IMR-90 (cell line): ENCODE measurements around the gene SKA3. TPM values are rescaled to one million over a fixed set of nuclear protein-coding genes. Genes with fewer than 3 reads are reported as not detected.

Experiments
- ATAC-seq: fragments of 200-7000 bp; cut with Tn5 transposase; 2 replicates; pipeline ENCODE4 v1.9.1; 2020; ENCODE audit warnings: low read depth, mild to moderate bottlenecking, moderate library complexity
- BruUV-seq: library from RNA; stranded (reverse); fragments of 400-500 nt; replicated peaks from 2 replicates; lab custom pipeline; 2021; lab: Mats Ljungman, UMichigan
- CTCF ChIA-PET: fragments of 300-600 bp; formaldehyde crosslinking; extraction: SDS; loops from one replicate; lab custom pipeline; 2021; ENCODE audit warnings: antibody characterized with exemption; lab: Yijun Ruan, JAX
- POLR2A ChIA-PET: fragments of 300-600 bp; sonication (Branson Sonifier 250); formaldehyde crosslinking; loops from one replicate; lab custom pipeline; 2022; ENCODE audit warnings: antibody characterized with exemption; ENCODE audit not compliant: unreplicated experiment; lab: Charles Lee
- DNase-seq: peaks from one replicate; pipeline ENCODE4 v3.0.0; 2013
- H2AFZ ChIP-seq: replicated peaks from 2 replicates; pipeline ENCODE3; 2013; ENCODE audit warnings: low read length, mild to moderate bottlenecking; ENCODE audit not compliant: poor library complexity
- H2AK5ac ChIP-seq: 2 replicates; pipeline ENCODE4 v1.6.1; 2013; ENCODE audit warnings: low read depth, low read length, inconsistent platforms
- H2AK9ac ChIP-seq: replicated peaks from 2 replicates; pipeline ENCODE3; 2013; ENCODE audit warnings: mild to moderate bottlenecking, low read depth, low read length, moderate library complexity; ENCODE audit not compliant: poor library complexity
- H2BK120ac ChIP-seq: 2 replicates; pipeline ENCODE4 v1.6.1; 2013; ENCODE audit warnings: low read depth, low read length, inconsistent platforms
- H2BK15ac ChIP-seq: 3 replicates; pipeline ENCODE4 v1.6.1; 2013; ENCODE audit warnings: low read depth, low read length, inconsistent platforms
- H2BK20ac ChIP-seq: 2 replicates; pipeline ENCODE4 v1.6.1; 2013; ENCODE audit warnings: low read depth, mild to moderate bottlenecking, inconsistent platforms, low read length, moderate library complexity
- H2BK5ac ChIP-seq: 2 replicates; pipeline ENCODE4 v1.6.1; 2013; ENCODE audit warnings: mild to moderate bottlenecking, low read depth, low read length, inconsistent platforms; ENCODE audit not compliant: poor library complexity, severe bottlenecking
- H3K14ac ChIP-seq: replicated peaks from 2 replicates; pipeline ENCODE4 v1.6.1; 2013; ENCODE audit warnings: low read depth, low read length, inconsistent platforms
- H3K18ac ChIP-seq: 2 replicates; pipeline ENCODE4 v1.6.1; 2013; ENCODE audit warnings: low read depth, low read length, control low read depth
- H3K23ac ChIP-seq: 2 replicates; pipeline ENCODE4 v1.6.1; 2013; ENCODE audit warnings: low read depth, low read length, inconsistent platforms
- H3K27ac ChIP-seq: 2 replicates; pipeline ENCODE4 v1.5.1; 2013; ENCODE audit warnings: mild to moderate bottlenecking, control low read depth, low read length; ENCODE audit not compliant: insufficient read depth
- H3K27me3 ChIP-seq: 2 replicates; pipeline ENCODE4 v1.6.1; 2013; ENCODE audit warnings: low read length; ENCODE audit not compliant: control insufficient read depth, insufficient read depth
- H3K36me3 ChIP-seq: 2 replicates; pipeline ENCODE4 v1.6.1; 2013; ENCODE audit warnings: low read length, mixed read lengths; ENCODE audit not compliant: control insufficient read depth, insufficient read depth
- H3K4ac ChIP-seq: 2 replicates; pipeline ENCODE4 v1.6.1; 2013; ENCODE audit warnings: low read depth, low read length, inconsistent platforms
- H3K4me1 ChIP-seq: 2 replicates; pipeline ENCODE4 v1.6.1; 2013; ENCODE audit warnings: low read length, mixed read lengths; ENCODE audit not compliant: control insufficient read depth, insufficient read depth
- H3K4me2 ChIP-seq: 2 replicates; pipeline ENCODE4 v1.6.1; 2013; ENCODE audit warnings: low read depth, mild to moderate bottlenecking, control low read depth, low read length, moderate library complexity
- H3K4me3 ChIP-seq: 2 replicates; pipeline ENCODE4 v1.5.1; 2013; ENCODE audit warnings: low read depth, mild to moderate bottlenecking, control low read depth, low read length, moderate library complexity; ENCODE audit not compliant: insufficient read depth
- H3K56ac ChIP-seq: 2 replicates; pipeline ENCODE4 v1.6.1; 2013; ENCODE audit warnings: low read length, inconsistent platforms; ENCODE audit not compliant: insufficient read depth; ENCODE audit errors: extremely low read depth
- H3K79me1 ChIP-seq, 2 experiments: 2 replicates each; pipeline ENCODE4 v1.6.1; 2013; ENCODE audit warnings: low read length in 2 of 2, inconsistent platforms in 1 of 2, low read depth in 1 of 2
- H3K9ac ChIP-seq: 2 replicates; pipeline ENCODE4 v1.6.1; 2013; ENCODE audit warnings: low read depth, low read length, control low read depth
- H3K9me1 ChIP-seq: 2 replicates; pipeline ENCODE4 v1.6.1; 2013; ENCODE audit warnings: low read length, inconsistent platforms; ENCODE audit not compliant: insufficient read depth
- H3K9me3 ChIP-seq: 2 replicates; pipeline ENCODE4 v1.6.1; 2013; ENCODE audit warnings: low read length; ENCODE audit not compliant: control insufficient read depth, insufficient read depth
- H4K20me1 ChIP-seq: 2 replicates; pipeline ENCODE4 v1.6.1; 2013; ENCODE audit warnings: low read length, inconsistent platforms; ENCODE audit not compliant: insufficient read depth
- H4K5ac ChIP-seq: 2 replicates; pipeline ENCODE4 v1.6.1; 2013; ENCODE audit warnings: mild to moderate bottlenecking, low read depth, low read length, control low read depth
- H4K8ac ChIP-seq, 2 experiments: 2 replicates each; pipeline ENCODE4 v1.6.1; 2013; ENCODE audit warnings: low read depth in 2 of 2, low read length in 2 of 2, control low read depth in 1 of 2, inconsistent platforms in 1 of 2
- H4K91ac ChIP-seq: 2 replicates; pipeline ENCODE4 v1.6.1; 2013; ENCODE audit warnings: low read depth, low read length, inconsistent platforms; ENCODE audit not compliant: insufficient read depth
- POLR2A ChIP-seq: IDR thresholded peaks from 2 replicates; pipeline ENCODE4 v1.6.1; 2012; ENCODE audit warnings: mild to moderate bottlenecking, low read depth, low read length
- WGBS, 2 experiments: methylation state at CpG; one replicate each; pipeline versions ENCODE4 v1.1.5 to v1.1.7; 2013; ENCODE audit warnings: missing lambda C conversion rate in 2 of 2; ENCODE audit not compliant: insufficient read length in 1 of 2; ENCODE audit errors: extremely low coverage in 2 of 2; 5-methylcytosine and 5-hydroxymethylcytosine counted together
- dilution Hi-C: fragments of 300-500 bp; cut with HindIII; formaldehyde crosslinking; loops from one replicate; pipeline ENCODE4 v1.14.3; 2018; ENCODE audit warnings: low sequenced_read_pairs; ENCODE audit not compliant: unreplicated experiment
- in situ Hi-C: fragments of 300-500 bp; cut with MboI; formaldehyde crosslinking; loops from 3 replicates; pipeline ENCODE4 v1.14.3; 2019; ENCODE audit warnings: low sequenced_read_pairs, inconsistent platforms, mixed read lengths
- intact Hi-C: fragments of 100-400 bp; cut with micrococcal nuclease; formaldehyde crosslinking; loops from 2 replicates; pipeline ENCODE4 v1.10.0; 2022
- polyA plus RNA-seq, 3 experiments: library from polyadenylated mRNA; depleted of rRNA; stranded (reverse); fragments of >200 nt; gene quantifications; 2 replicates each; pipeline ENCODE4 v1.2.3, GENCODE V29; 2012; ENCODE audit warnings: low replicate concordance in 1 of 3
- total RNA-seq: library from RNA; depleted of rRNA; stranded (reverse); fragments of >200 nt; gene quantifications from 2 replicates; pipeline ENCODE4 v1.2.3, GENCODE V29; 2012
- TF ChIP-seq, protein P1 (sequence below): fragments of 150-350 bp; IDR thresholded peaks from 2 replicates; pipeline ENCODE4 v1.6.1; 2017; ENCODE audit warnings: mild to moderate bottlenecking, antibody characterized with exemption, low read length, low read depth

Gene SKA3
- total and polyA plus RNA-seq, 2 of the 4 experiments (the other 2 are of a cell fraction) = 11.7 to 15.6 TPM

DNA sequence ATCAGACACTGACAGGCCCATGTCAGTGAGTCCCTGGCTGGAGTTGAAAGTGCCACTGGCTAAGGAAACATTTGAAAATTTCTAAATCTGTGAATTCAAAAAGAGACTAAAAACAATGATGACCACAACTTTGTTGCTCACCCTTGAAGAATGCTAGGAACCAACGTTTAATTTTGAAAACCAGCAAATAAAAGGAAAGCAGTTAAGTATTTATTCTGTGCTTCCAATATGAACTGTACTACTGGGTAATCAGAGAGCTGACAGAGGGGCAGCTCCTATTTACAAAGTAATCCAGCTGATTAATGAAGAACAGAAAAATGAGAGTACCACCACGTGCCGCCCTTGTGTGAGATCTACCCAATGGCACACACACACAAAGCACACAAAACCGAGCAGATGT lies 70.3 kb downstream of the SKA3 start:
- Histone ChIP-seq H2BK5ac (peak overlapping the region; percentile 96), H3K14ac (peak overlapping the region; percentile 92), H3K79me1 (no peaks in the 10 kb centered on the region; a peak in 1 of 4 replicates), H3K9me1 (peaks cover 3% of the 10 kb centered on the region), H3K9me3 (no peaks in the 10 kb centered on the region), H2AK5ac (peak overlapping the region; percentile 98), H2BK20ac (peak overlapping the region; percentile 98), H3K4me2 (peak overlapping the region; percentile 79), H3K9ac (peak overlapping the region; percentile 45; the same call in 1 of the 2 replicates), H2BK120ac (peak overlapping the region; percentile 97), H3K4ac (peak overlapping the region; percentile 94), H4K8ac (peak overlapping the region; percentile 67 to 97), H4K5ac (peak overlapping the region; percentile 74), H3K4me3 (no peak overlapping the region), H3K4me1 (peaks cover 5% of the 10 kb centered on the region), H3K18ac (peak overlapping the region; percentile 87; the same call in 1 of the 2 replicates), H3K36me3 (no peaks in the 10 kb centered on the region), H4K20me1 (no peaks in the 10 kb centered on the region), H2BK15ac (peak overlapping the region; percentile 93; the same call in 2 of the 3 replicates), H3K27ac (peak overlapping the region; percentile 90), H3K27me3 (no peaks in the 10 kb centered on the region), H2AK9ac (peak overlapping the region; percentile 78), H2AFZ (peak overlapping the region; percentile 81), H3K56ac (peak overlapping the region; percentile 83), H3K23ac (peak overlapping the region; percentile 95), H4K91ac (peak overlapping the region; percentile 95)
- no CpG with 5 or more reads among the region's 4 CpGs for WGBS, 2 experiments
- ChIA-PET POLR2A (no interaction called here), CTCF (no interaction called here)
- intact Hi-C loops (loop anchor here (5.0 kb wide), 1 partner anchor 44 kb away; the partner anchor contains the start of gene LATS2), dilution Hi-C loops (no loop called here), in situ Hi-C loops (no loop called here)
- no peak for TF ChIP-seq POLR2A
- TF ChIP-seq, protein P1, sequence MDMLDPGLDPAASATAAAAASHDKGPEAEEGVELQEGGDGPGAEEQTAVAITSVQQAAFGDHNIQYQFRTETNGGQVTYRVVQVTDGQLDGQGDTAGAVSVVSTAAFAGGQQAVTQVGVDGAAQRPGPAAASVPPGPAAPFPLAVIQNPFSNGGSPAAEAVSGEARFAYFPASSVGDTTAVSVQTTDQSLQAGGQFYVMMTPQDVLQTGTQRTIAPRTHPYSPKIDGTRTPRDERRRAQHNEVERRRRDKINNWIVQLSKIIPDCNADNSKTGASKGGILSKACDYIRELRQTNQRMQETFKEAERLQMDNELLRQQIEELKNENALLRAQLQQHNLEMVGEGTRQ = peak; percentile 61; the same call in 1 of the 2 replicates
- DNase-seq (peak; percentile 74), ATAC-seq (peak; percentile 92)
- BruUV-seq = no TSS peak
